ENCODE results near the gene TEX12. TPM values are rescaled to one million over a fixed set of nuclear protein-coding genes. Genes with fewer than 3 reads are reported as not detected.

The TEX12 gene
- total and polyA plus RNA-seq, 2 of the 4 experiments (the other 2 are of a cell fraction) = 0.12 TPM; not detected in 1

DNA sequence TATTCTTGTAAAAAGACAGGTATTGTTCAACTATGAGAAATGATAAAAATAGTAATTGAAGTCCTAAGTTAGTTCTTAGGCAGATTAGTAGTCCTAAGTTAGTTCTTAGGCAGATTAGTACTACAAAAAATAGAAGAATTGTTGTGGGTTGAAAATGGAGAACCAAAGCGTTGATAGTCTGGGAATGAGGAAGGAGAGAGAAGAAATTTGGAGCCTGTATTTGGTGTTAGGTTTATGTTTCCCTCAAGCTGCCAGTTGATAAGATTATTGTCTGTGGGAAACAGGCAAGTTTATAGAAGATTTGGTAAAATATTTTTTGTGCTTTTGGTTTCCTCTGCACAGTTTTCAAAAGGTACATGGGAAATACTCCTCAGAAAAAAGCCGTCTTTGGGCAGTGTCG, 11.8 kb downstream of the TEX12 start:
- CTCF ChIA-PET = no interaction called here
- H3K4me2 ChIP-seq (ENCODE audit: low read depth, low read length) = no peak overlapping the region
- H2BK5ac ChIP-seq (ENCODE audit: low read depth, low read length, poor library complexity, severe bottlenecking) = no peak overlapping the region
- intact Hi-C loops (cut with micrococcal nuclease) (loop anchor here (5.0 kb wide), 1 partner anchor 33 kb away; no protein-coding TSS in a partner anchor), dilution Hi-C loops (cut with HindIII; ENCODE audit: low sequenced_read_pairs, unreplicated experiment) (no loop called here), in situ Hi-C loops (cut with MboI; ENCODE audit: low sequenced_read_pairs) (no loop called here)
- H3K4me3 ChIP-seq (ENCODE audit: insufficient read depth, low read depth, low read length) = no peak overlapping the region
- H2AFZ ChIP-seq (replicated peaks; ENCODE audit: low read length, poor library complexity) = no peak overlapping the region
- H3K9ac ChIP-seq (ENCODE audit: low read depth, low read length) = no peak overlapping the region
- peaks cover 2% of the 10 kb centered on the region; the same call in 1 of the 2 replicates for H3K4me1 ChIP-seq (ENCODE audit: control insufficient read depth, insufficient read depth, low read length)
- H3K56ac ChIP-seq (ENCODE audit: extremely low read depth, insufficient read depth, low read length) = no peak overlapping the region
- no peak overlapping the region for H2BK120ac ChIP-seq (ENCODE audit: low read depth, low read length)
- peaks cover 3% of the 10 kb centered on the region; the same call in 1 of the 2 replicates for H3K27me3 ChIP-seq (ENCODE audit: control insufficient read depth, insufficient read depth, low read length)
- no peaks in the 10 kb centered on the region for H3K9me1 ChIP-seq (ENCODE audit: insufficient read depth, low read length)
- no peak overlapping the region for H3K23ac ChIP-seq (ENCODE audit: low read depth, low read length)
- H4K20me1 ChIP-seq (ENCODE audit: insufficient read depth, low read length) = no peaks in the 10 kb centered on the region
- H3K14ac ChIP-seq (replicated peaks; ENCODE audit: low read depth, low read length) = no peak overlapping the region
- no TSS peak for BruUV-seq (replicated peaks)
- H4K91ac ChIP-seq (ENCODE audit: insufficient read depth, low read depth, low read length) = no peak overlapping the region
- DNase-seq (no peak), ATAC-seq (ENCODE audit: low read depth) (no peak)
- no peak overlapping the region for H2BK20ac ChIP-seq (ENCODE audit: low read depth, low read length)
- no peak overlapping the region for H3K18ac ChIP-seq (ENCODE audit: low read depth, low read length)
- POLR2A ChIA-PET (ENCODE audit: unreplicated experiment) = no interaction called here
- no peak overlapping the region for H3K27ac ChIP-seq (ENCODE audit: insufficient read depth, low read length)
- H2AK9ac ChIP-seq (replicated peaks; ENCODE audit: low read depth, low read length, poor library complexity) = no peak overlapping the region
- 60 to 100% methylated on average over 1 of the region's 3 CpGs for WGBS, 2 experiments (ENCODE audit: extremely low coverage in 2 of 2, insufficient read length in 1 of 2)
- H3K4ac ChIP-seq (ENCODE audit: low read depth, low read length) = no peak overlapping the region
- TF ChIP-seq, protein P1, sequence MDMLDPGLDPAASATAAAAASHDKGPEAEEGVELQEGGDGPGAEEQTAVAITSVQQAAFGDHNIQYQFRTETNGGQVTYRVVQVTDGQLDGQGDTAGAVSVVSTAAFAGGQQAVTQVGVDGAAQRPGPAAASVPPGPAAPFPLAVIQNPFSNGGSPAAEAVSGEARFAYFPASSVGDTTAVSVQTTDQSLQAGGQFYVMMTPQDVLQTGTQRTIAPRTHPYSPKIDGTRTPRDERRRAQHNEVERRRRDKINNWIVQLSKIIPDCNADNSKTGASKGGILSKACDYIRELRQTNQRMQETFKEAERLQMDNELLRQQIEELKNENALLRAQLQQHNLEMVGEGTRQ (IDR thresholded peaks at IDR 0.05; ENCODE audit: low read depth, low read length) = no peak
- no peak for TF ChIP-seq BHLHE40 (IDR thresholded peaks at IDR 0.05; ENCODE audit: low read depth, low read length)
- H3K79me1 ChIP-seq (ENCODE audit: low read depth in 1 of 2, low read length in 2 of 2) = no peaks in the 10 kb centered on the region
- H4K8ac ChIP-seq (ENCODE audit: low read depth in 2 of 2, low read length in 2 of 2) = no peak overlapping the region
- no peak overlapping the region for H4K5ac ChIP-seq (ENCODE audit: low read depth, low read length)
- H2BK15ac ChIP-seq (ENCODE audit: low read depth, low read length) = no peak overlapping the region
- H3K36me3 ChIP-seq (ENCODE audit: control insufficient read depth, insufficient read depth, low read length) = no peaks in the 10 kb centered on the region
- H2AK5ac ChIP-seq (ENCODE audit: low read depth, low read length) = no peak overlapping the region
- H3K9me3 ChIP-seq (ENCODE audit: control insufficient read depth, insufficient read depth, low read length) = no peaks in the 10 kb centered on the region

Measured in IMR-90 (cell line).